ENCODE results near the gene IFNGR2. TPM values are rescaled to one million over a fixed set of nuclear protein-coding genes. Genes with fewer than 3 reads are reported as not detected.
A peak's percentile ranks its signal among the peaks of the same experiment; 100 is the strongest.
"Not testable (repeated sequence)": the region's sequence is repeated elsewhere in the genome, so short reads cannot be mapped to it uniquely, and the experiment has no call there.

The IFNGR2 gene
- total RNA-seq, 1 donor from 2014 or later = 55.6 TPM

GRCh38 chr21:33360281-33360680, 42.9 kb upstream of the IFNGR2 start:
- H3K27me3 Mint-ChIP-seq (ENCODE audit: unreplicated experiment) = no peaks in the 10 kb centered on the region
- no peak overlapping the region for H3K4me3 Mint-ChIP-seq (ENCODE audit: unreplicated experiment)
- TF ChIP-seq CTCF (IDR thresholded peaks at IDR 0.05) = no peak
- H3K27ac Mint-ChIP-seq (ENCODE audit: unreplicated experiment) = peak overlapping the region; percentile 74
- DNase-seq (ENCODE audit: extremely low spot score, unreplicated experiment) = no peak
- H3K9me3 Mint-ChIP-seq (ENCODE audit: unreplicated experiment) = no peaks in the 10 kb centered on the region
- peaks cover 15% of the 10 kb centered on the region for H3K36me3 Mint-ChIP-seq (ENCODE audit: unreplicated experiment)
- H3K4me1 Mint-ChIP-seq (ENCODE audit: unreplicated experiment) = peaks cover 26% of the 10 kb centered on the region

GRCh38 chr21:33360881-33361602, 42.2 kb upstream of the IFNGR2 start:
- peaks cover 11% of the 10 kb centered on the region for H3K36me3 Mint-ChIP-seq (ENCODE audit: unreplicated experiment)
- H3K9me3 Mint-ChIP-seq (ENCODE audit: unreplicated experiment) = no peaks in the 10 kb centered on the region
- peak; percentile 87 for DNase-seq (ENCODE audit: extremely low spot score, unreplicated experiment)
- H3K27me3 Mint-ChIP-seq (ENCODE audit: unreplicated experiment) = no peaks in the 10 kb centered on the region
- H3K4me3 Mint-ChIP-seq (ENCODE audit: unreplicated experiment) = peak overlapping the region; percentile 6
- peak; percentile 76 for TF ChIP-seq CTCF (IDR thresholded peaks at IDR 0.05)
- peaks cover 23% of the 10 kb centered on the region for H3K4me1 Mint-ChIP-seq (ENCODE audit: unreplicated experiment)
- H3K27ac Mint-ChIP-seq (ENCODE audit: unreplicated experiment) = peak overlapping the region; percentile 74

GRCh38 chr21:33362044-33362555, 41.1 kb upstream of the IFNGR2 start:
- H3K27ac Mint-ChIP-seq (ENCODE audit: unreplicated experiment) = no peak overlapping the region
- H3K27me3 Mint-ChIP-seq (ENCODE audit: unreplicated experiment) = no peaks in the 10 kb centered on the region
- no peak for TF ChIP-seq CTCF (IDR thresholded peaks at IDR 0.05)
- no peaks in the 10 kb centered on the region for H3K9me3 Mint-ChIP-seq (ENCODE audit: unreplicated experiment)
- peaks cover 23% of the 10 kb centered on the region for H3K4me1 Mint-ChIP-seq (ENCODE audit: unreplicated experiment)
- no peak overlapping the region for H3K4me3 Mint-ChIP-seq (ENCODE audit: unreplicated experiment)
- no peak for DNase-seq (ENCODE audit: extremely low spot score, unreplicated experiment)
- H3K36me3 Mint-ChIP-seq (ENCODE audit: unreplicated experiment) = peaks cover 2% of the 10 kb centered on the region

GRCh38 chr21:33363911-33364609, 39.2 kb upstream of the IFNGR2 start:
- not testable (repeated sequence) for H3K27me3 Mint-ChIP-seq (ENCODE audit: unreplicated experiment); DNase-seq (ENCODE audit: extremely low spot score, unreplicated experiment); H3K4me3 Mint-ChIP-seq (ENCODE audit: unreplicated experiment); H3K36me3 Mint-ChIP-seq (ENCODE audit: unreplicated experiment); H3K9me3 Mint-ChIP-seq (ENCODE audit: unreplicated experiment); H3K27ac Mint-ChIP-seq (ENCODE audit: unreplicated experiment)
- peaks cover 23% of the 10 kb centered on the region for H3K4me1 Mint-ChIP-seq (ENCODE audit: unreplicated experiment)

- H3K9me3 Mint-ChIP-seq (ENCODE audit: unreplicated experiment) = peaks cover 9% of the 10 kb centered on the region
- DNase-seq (ENCODE audit: extremely low spot score, unreplicated experiment) = no peak
- no peak overlapping the region for H3K4me3 Mint-ChIP-seq (ENCODE audit: unreplicated experiment)
- peaks cover 22% of the 10 kb centered on the region for H3K4me1 Mint-ChIP-seq (ENCODE audit: unreplicated experiment)
- peaks cover 5% of the 10 kb centered on the region for H3K36me3 Mint-ChIP-seq (ENCODE audit: unreplicated experiment)
- no peak overlapping the region for H3K27ac Mint-ChIP-seq (ENCODE audit: unreplicated experiment)
- no peak for TF ChIP-seq CTCF (IDR thresholded peaks at IDR 0.05)
- H3K27me3 Mint-ChIP-seq (ENCODE audit: unreplicated experiment) = no peaks in the 10 kb centered on the region
Measured at GRCh38 chr21:33364830-33365229, 38.4 kb upstream of the IFNGR2 start.

All from osteocyte (in vitro differentiated cells).